Stimulated activated CD4-positive, alpha-beta T cell treated with anti-CD3 and anti-CD28 coated beads, Interleukin-12 subunit alpha, Interleukin-12 subunit beta, amount 100 ng/mL, for 24 hours (primary cell): Measurements from ENCODE around the gene HJV.

Experiments used
- DNase-seq, 2 experiments: peaks; one replicate each; pipeline ENCODE4 v3.0.0-alpha.2; 2020; ENCODE audit warnings: low read depth in 2 of 2

HJV gene

DNA sequence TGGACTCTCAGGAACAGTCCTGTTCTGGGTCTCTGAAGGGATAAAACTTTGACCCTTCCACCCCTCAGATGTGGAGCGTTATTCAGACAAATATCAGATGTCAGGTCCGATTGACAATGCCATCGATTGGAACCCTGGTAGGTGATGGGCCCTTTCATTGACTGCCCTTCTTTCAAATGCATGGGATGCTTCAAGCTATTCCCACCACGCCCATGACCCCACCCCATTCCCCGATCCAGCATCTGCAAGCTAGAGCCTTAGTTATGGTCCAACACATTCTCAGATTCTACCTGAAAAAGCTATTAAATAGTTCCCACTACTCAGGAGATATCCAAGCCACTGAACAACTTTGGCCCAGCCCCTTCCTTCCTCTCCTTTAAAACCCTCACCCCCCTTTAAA, 44.5 kb downstream of the HJV start:
- DNase-seq = no peak

DNA sequence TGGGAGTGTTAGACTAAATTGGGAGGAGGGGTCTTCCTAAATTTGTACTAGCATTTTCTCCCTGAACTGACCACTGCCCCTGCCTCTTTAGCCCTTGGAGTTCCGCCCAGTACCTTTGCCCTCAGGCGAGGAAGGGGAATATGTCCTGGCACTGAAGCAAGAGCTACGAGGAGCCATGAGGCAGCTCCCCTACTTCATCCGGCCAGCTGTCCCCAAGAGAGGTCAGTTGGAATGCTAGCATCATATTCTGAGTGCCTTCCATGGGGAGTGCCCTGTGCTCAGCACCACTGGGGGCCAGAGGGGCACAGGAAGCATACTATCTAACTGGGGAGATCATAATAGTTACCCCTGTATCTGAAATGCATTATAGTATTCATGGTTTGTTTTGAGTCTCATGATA, 46.3 kb downstream of the HJV start:
- DNase-seq = no peak

DNA sequence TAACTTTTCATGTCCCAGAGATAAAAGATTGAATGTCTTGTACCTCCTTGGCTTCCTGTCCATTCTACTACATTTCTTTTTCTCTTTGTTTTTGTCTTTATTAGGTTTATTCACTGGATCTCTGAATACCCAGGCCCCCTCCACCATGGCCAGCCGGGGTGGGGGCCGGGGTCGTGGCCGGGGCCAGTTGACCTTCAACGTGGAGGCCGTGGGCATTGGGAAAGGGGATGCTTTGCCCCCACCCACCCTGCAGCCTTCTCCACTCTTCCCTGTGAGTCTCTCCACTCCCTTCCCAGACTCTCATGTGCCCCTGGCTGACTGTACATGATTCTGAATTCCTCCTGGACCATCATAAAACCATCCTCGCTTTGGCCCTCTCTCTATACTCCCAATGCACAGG, 46.8 kb downstream of the HJV start:
- no peak for DNase-seq

DNA sequence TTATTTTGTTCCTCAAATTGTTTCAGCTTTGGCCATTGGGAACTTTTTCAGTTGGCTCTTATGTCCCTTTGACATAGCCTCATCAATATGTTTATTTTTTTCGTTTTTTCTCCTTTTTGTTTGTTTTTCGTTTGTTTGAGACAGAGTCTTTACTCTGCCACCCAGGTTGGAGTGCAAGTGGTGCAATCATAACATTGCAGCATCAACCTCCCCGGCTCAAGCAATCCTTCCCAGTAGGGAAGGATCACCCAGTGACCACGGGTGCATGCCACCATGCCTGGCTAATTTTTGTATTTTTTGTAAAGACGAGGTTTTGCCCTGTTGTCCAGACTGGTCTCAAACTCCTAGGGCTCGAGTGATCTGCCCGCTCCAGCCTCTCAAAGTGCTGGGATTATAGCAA, 49.0 kb downstream of the HJV start:
- no peak for DNase-seq
